HCT116 (cell line): ENCODE data around the gene MRPL49. TPM values are rescaled to one million over a fixed set of nuclear protein-coding genes. Genes with fewer than 3 reads are reported as not detected.

ENCODE experiments used
- ATAC-seq: fragments of 200-7000 bp; cut with Tn5 transposase; 2 replicates; pipeline ENCODE4 v1.9.1; 2020; ENCODE audit warnings: mild to moderate bottlenecking, moderate library complexity
- BruUV-seq: library from RNA; stranded (reverse); fragments of 400-500 nt; replicated peaks from 2 replicates; lab custom pipeline; 2021; lab: Mats Ljungman, UMichigan
- CTCF ChIA-PET: fragments of 300-600 bp; sonication (Branson Sonifier 250); formaldehyde crosslinking; loops from one replicate; lab custom pipeline; 2021; ENCODE audit warnings: antibody characterized with exemption; lab: Charles Lee
- POLR2A ChIA-PET: fragments of 300-600, 350-600 bp; sonication (Branson Sonifier 250); formaldehyde crosslinking; loops from one replicate; lab custom pipeline; 2021; ENCODE audit warnings: antibody characterized with exemption; lab: Charles Lee
- RAD21 ChIA-PET, 2 experiments: fragments of 300-600 bp; sonication (Branson Sonifier 250); formaldehyde crosslinking; loops; one replicate each; lab custom pipeline; 2023; ENCODE audit warnings: low total read pairs in 2 of 2; ENCODE audit not compliant: uncharacterized antibody in 2 of 2, unreplicated experiment in 2 of 2, low non-redundant PET in 1 of 2; lab: Charles Lee
- DNase-seq: peaks from one replicate; pipeline ENCODE4 v3.0.0-alpha.2; 2010; ENCODE audit warnings: low read depth, low spot score
- H2AFZ ChIP-seq: fragments of 200-600 bp; shearing (Covaris generic), sonication (generic); 2 replicates; pipeline ENCODE4 v1.6.1; 2017; ENCODE audit warnings: low read depth, mixed run types, mixed read lengths, antibody characterized with exemption, low read length; ENCODE audit not compliant: poor library complexity, severe bottlenecking
- H3K27ac ChIP-seq: 2 replicates; pipeline ENCODE4 v1.5.1; 2012; ENCODE audit warnings: low read depth, low read length
- H3K27me3 ChIP-seq: fragments of 200-600 bp; sonication (generic); 2 replicates; pipeline ENCODE4 v1.6.1; 2016; ENCODE audit warnings: mixed run types, low read length, mixed read lengths; ENCODE audit not compliant: insufficient read depth
- H3K36me3 ChIP-seq, 2 experiments: fragments of 200-500 bp in 1 of 2; fragments of 200-600 bp in 1 of 2; sonication (Bioruptor generic) in 1 of 2; sonication (generic) in 1 of 2; 2 replicates each; pipeline versions ENCODE4 v1.5.1 to v1.6.1; 2014 to 2016; ENCODE audit warnings: low read length in 2 of 2, inconsistent platforms in 1 of 2, mixed read lengths in 1 of 2, mixed run types in 1 of 2; ENCODE audit not compliant: insufficient read depth in 2 of 2, control insufficient read depth in 1 of 2
- H3K4me1 ChIP-seq, 2 experiments: fragments of 200-600 bp in 1 of 2; sonication (generic) in 1 of 2; 2 replicates each; pipeline versions ENCODE4 v1.5.1 to v1.6.1; 2012 to 2017; ENCODE audit warnings: low read length in 2 of 2, inconsistent platforms in 1 of 2, mild to moderate bottlenecking in 1 of 2, mixed read lengths in 1 of 2, mixed run types in 1 of 2, moderate library complexity in 1 of 2; ENCODE audit not compliant: insufficient read depth in 2 of 2, control insufficient read depth in 1 of 2
- H3K4me2 ChIP-seq: fragments of 200-600 bp; sonication (generic); 2 replicates; pipeline ENCODE4 v1.6.1; 2017; ENCODE audit warnings: mixed run types, low read length, mixed read lengths
- H3K4me3 ChIP-seq, 2 experiments: fragments of 200-600 bp in 1 of 2; sonication (generic) in 1 of 2; replicated peaks in 1 of 2; 2 replicates each; pipeline ENCODE4 v1.5.1; 2011 to 2016; ENCODE audit warnings: low read length in 2 of 2, control low read depth in 1 of 2, low read depth in 1 of 2, mild to moderate bottlenecking in 1 of 2, mixed read lengths in 1 of 2, mixed run types in 1 of 2
- H3K79me2 ChIP-seq: fragments of 200-600 bp; sonication (generic); 2 replicates; pipeline ENCODE4 v1.6.1; 2017; ENCODE audit warnings: mild to moderate bottlenecking, mixed run types, low read length, moderate library complexity, mixed read lengths; ENCODE audit not compliant: insufficient read depth
- H3K9ac ChIP-seq: fragments of 200-600 bp; sonication (generic); 2 replicates; pipeline ENCODE4 v1.6.1; 2016; ENCODE audit warnings: low read length, mixed read lengths
- H3K9me2 ChIP-seq: fragments of 200-600 bp; sonication (generic), shearing (Covaris generic); 2 replicates; pipeline ENCODE4 v1.6.1; 2017; ENCODE audit warnings: mixed run types, mild to moderate bottlenecking, moderate library complexity; ENCODE audit not compliant: insufficient read depth
- H3K9me3 ChIP-seq, 2 experiments: fragments of 200-500 bp in 1 of 2; fragments of 200-600 bp in 1 of 2; sonication (Bioruptor generic) in 1 of 2; sonication (generic) in 1 of 2; 2 replicates each; pipeline ENCODE4 v1.6.1; 2014 to 2017; ENCODE audit warnings: low read length in 2 of 2, mixed read lengths in 2 of 2, inconsistent platforms in 1 of 2, low read depth in 1 of 2, mild to moderate bottlenecking in 1 of 2, mixed run types in 1 of 2, moderate library complexity in 1 of 2; ENCODE audit not compliant: control insufficient read depth in 1 of 2, insufficient read depth in 1 of 2
- H4K20me1 ChIP-seq: fragments of 200-600 bp; sonication (generic), shearing (Covaris generic); 2 replicates; pipeline ENCODE4 v1.6.1; 2017; ENCODE audit warnings: mixed run types, mild to moderate bottlenecking, moderate library complexity; ENCODE audit not compliant: insufficient read depth
- ELF1 ChIP-seq: IDR thresholded peaks from 2 replicates; pipeline ENCODE4 v1.6.1; 2012; ENCODE audit warnings: low read depth, borderline replicate concordance
- EZH2phosphoT487 ChIP-seq: fragments of 200-600 bp; IDR thresholded peaks from 2 replicates; pipeline ENCODE4 v1.6.1; 2018; ENCODE audit warnings: antibody characterized with exemption, borderline replicate concordance
- POLR2A ChIP-seq: IDR thresholded peaks from 2 replicates; pipeline ENCODE4 v1.7.0; 2011; ENCODE audit warnings: borderline replicate concordance; ENCODE audit not compliant: insufficient read depth, insufficient read length; ENCODE audit errors: extremely low read depth
- POLR2AphosphoS5 ChIP-seq: IDR thresholded peaks from 2 replicates; pipeline ENCODE4 v1.6.1; 2011; ENCODE audit warnings: mild to moderate bottlenecking, low read depth, low read length, moderate library complexity
- SIN3A ChIP-seq: IDR thresholded peaks from 2 replicates; pipeline ENCODE4 v1.6.1; 2012; ENCODE audit warnings: low read depth
- TCF7L2 ChIP-seq: IDR thresholded peaks from 2 replicates; pipeline ENCODE4 v1.7.0; 2011; ENCODE audit warnings: borderline replicate concordance, inconsistent platforms; ENCODE audit not compliant: insufficient read depth, insufficient read length; ENCODE audit errors: extremely low read depth
- ZFX ChIP-seq: fragments of 450-650 bp; IDR thresholded peaks from 2 replicates; pipeline ENCODE4 v1.6.1; 2017
- intact Hi-C: fragments of 100-400 bp; cut with micrococcal nuclease; formaldehyde crosslinking; loops from 2 replicates; pipeline ENCODE4 v1.10.0; 2022
- total RNA-seq: library from RNA; stranded (reverse); gene quantifications from one replicate; pipeline ENCODE4 v1.2.1, GENCODE V29; 2021; ENCODE audit not compliant: unreplicated experiment

Gene MRPL49
- total RNA-seq, 1 experiment from 2014 or later: 77.5 TPM

- Histone ChIP-seq H3K9me2 (no peaks in the 10 kb centered on the region), H3K4me3 (peak overlapping the region; percentile 88 to 90), H3K4me2 (peak overlapping the region; percentile 94), H3K9me3 (no peaks in the 10 kb centered on the region), H3K27me3 (no peaks in the 10 kb centered on the region), H3K4me1 (peaks cover 17 to 52% of the 10 kb centered on the region in 2 experiments; a peak in 3 of 4 replicates), H4K20me1 (no peaks in the 10 kb centered on the region; the same call in 1 of the 2 replicates), H3K27ac (peak overlapping the region; percentile 95), H3K79me2 (peaks cover 46% of the 10 kb centered on the region), H3K9ac (peak overlapping the region; percentile 98), H2AFZ (no peak overlapping the region), H3K36me3 (peaks cover 10 to 43% of the 10 kb centered on the region in 2 experiments)
- no peak for DNase-seq
- POLR2A ChIA-PET: interaction anchor here (1.0 to 1.1 kb wide), 3 partner anchors 54 to 110 kb away, joined by 3 to 4 read pairs (median 3); partner anchors contain the start of gene SPDYC
- CTCF ChIA-PET: interaction anchor here (1.0 kb wide), 1 partner anchor 102 kb away, joined by 3 read pairs; no protein-coding TSS in a partner anchor
- TF ChIP-seq EZH2phosphoT487 (no peak), ELF1 (no peak), TCF7L2 (peak; percentile 5), POLR2A (no peak), POLR2AphosphoS5 (peak; percentile 37), SIN3A (no peak), ZFX (peak; percentile 96; the same call in 1 of the 2 replicates)
- ATAC-seq: peak; percentile 2; the same call in 1 of the 2 replicates
- intact Hi-C loops: loop anchor here (5.0 to 10.0 kb wide), 3 partner anchors 104 to 329 kb away; partner anchors contain the start of genes ARL2 and ATG2A
- RAD21 ChIA-PET: interaction anchor here in 1 of 2 experiments (1.0 kb wide), 1 partner anchor 65 kb away, joined by 8 read pairs; the partner anchor contains the start of gene CAPN1
- no TSS peak for BruUV-seq
Measured at GRCh38 chr11:65116370-65117205, 5.5 kb upstream of the MRPL49 start.
